ENCODE results near the gene PPP3CA. TPM values are rescaled to one million over a fixed set of nuclear protein-coding genes. Genes with fewer than 3 reads are reported as not detected.

Gene PPP3CA
- total RNA-seq, 4 donors from 2014 or later, result 38.5 to 46.7 (median 40.6) TPM

DNA sequence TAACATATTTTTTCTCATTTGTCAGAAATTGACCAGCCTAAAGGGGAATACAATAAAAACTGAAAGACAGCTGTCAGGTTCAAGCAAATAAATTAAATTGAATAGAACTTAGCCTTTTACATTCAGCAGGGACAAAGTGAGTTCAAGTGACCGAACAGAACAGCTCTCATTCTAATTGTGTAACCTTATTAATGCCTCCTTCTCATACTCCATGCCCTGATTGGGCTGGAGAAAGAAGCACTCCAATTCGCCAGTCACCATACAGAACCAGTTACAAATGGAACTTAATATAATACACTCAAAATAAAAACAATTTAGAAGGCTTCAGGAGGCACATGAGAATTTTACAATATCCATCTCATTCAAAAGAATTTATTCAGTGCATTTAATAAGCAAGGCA is 8.0 kb downstream of the PPP3CA start:
- 90 to 94% methylated on average over 2 of the region's 2 CpGs for WGBS, 2 donors
- no peak overlapping the region for H3K4me3 ChIP-seq (ENCODE audit: low read depth, poor library complexity, severe bottlenecking)
- TF ChIP-seq POLR2A (IDR thresholded peaks at IDR 0.05), result no peak
- TF ChIP-seq, protein P1, sequence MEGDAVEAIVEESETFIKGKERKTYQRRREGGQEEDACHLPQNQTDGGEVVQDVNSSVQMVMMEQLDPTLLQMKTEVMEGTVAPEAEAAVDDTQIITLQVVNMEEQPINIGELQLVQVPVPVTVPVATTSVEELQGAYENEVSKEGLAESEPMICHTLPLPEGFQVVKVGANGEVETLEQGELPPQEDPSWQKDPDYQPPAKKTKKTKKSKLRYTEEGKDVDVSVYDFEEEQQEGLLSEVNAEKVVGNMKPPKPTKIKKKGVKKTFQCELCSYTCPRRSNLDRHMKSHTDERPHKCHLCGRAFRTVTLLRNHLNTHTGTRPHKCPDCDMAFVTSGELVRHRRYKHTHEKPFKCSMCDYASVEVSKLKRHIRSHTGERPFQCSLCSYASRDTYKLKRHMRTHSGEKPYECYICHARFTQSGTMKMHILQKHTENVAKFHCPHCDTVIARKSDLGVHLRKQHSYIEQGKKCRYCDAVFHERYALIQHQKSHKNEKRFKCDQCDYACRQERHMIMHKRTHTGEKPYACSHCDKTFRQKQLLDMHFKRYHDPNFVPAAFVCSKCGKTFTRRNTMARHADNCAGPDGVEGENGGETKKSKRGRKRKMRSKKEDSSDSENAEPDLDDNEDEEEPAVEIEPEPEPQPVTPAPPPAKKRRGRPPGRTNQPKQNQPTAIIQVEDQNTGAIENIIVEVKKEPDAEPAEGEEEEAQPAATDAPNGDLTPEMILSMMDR (IDR thresholded peaks at IDR 0.05), result no peak
- intact Hi-C loops (cut with DNase I; ENCODE audit: low total_unique reads), result no loop called here
- no peak for DNase-seq (ENCODE audit: low spot score in 2 of 2)

DNA sequence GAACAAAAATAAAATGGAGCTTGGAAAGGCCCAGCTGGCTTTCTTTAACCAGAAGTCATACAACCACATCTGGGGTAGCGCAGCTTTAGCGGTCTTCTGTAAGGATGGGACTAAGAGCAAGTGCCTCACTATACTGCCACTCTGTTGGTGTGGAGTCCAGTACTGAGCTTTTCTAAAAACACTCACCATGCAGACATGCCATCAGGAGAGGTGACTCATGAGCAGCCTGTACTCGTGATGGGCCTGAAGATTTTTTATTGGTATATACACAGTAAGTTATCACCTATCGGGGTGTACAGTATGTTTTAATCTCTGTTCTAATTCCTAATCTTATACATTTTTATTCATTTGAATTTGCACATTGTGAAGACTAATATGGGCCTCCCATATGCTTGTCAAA is 9.6 kb downstream of the PPP3CA start:
- intact Hi-C loops (cut with DNase I; ENCODE audit: low total_unique reads), result no loop called here
- DNase-seq (ENCODE audit: low spot score in 2 of 2), result no peak
- WGBS, 2 donors, result 80 to 82% methylated on average over 4 of the region's 4 CpGs
- H3K4me3 ChIP-seq (ENCODE audit: low read depth, poor library complexity, severe bottlenecking), result no peak overlapping the region
- no peak for TF ChIP-seq POLR2A (IDR thresholded peaks at IDR 0.05)
- TF ChIP-seq, protein P1 (IDR thresholded peaks at IDR 0.05), result no peak

DNA sequence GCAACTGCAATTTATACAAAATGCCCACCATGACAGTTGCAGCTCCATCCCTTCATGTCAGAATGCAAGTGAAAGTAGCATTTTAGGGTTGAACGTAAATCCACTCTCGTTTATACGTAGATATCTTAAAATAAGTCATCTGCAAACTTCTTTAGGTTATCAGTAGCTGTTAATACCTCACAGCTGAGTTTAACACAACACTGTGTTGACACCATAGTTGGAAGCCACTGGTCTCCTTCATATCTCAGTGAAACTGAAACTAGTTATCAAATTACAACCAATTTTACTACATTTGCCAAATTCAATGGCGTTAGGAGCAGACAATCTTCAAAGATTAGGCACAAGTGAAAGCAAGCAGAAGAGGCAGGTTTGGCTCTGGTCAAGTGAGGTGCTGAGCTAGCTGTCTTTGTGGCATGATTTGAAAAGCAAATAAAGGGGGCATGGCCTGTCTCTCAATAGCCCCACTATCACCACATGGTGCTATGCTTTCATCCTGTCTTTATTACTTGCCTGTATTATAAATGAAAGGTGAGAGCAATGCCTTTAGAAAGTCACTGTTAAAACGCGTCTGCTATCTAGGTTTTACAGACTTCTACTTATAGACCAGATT is 12.3 kb downstream of the PPP3CA start:
- intact Hi-C loops (cut with DNase I; ENCODE audit: low total_unique reads), result no loop called here
- 77 to 81% methylated on average over 6 of the region's 6 CpGs for WGBS, 2 donors
- H3K4me3 ChIP-seq (ENCODE audit: low read depth, poor library complexity, severe bottlenecking), result no peak overlapping the region
- TF ChIP-seq, protein P1 (IDR thresholded peaks at IDR 0.05), result no peak
- TF ChIP-seq POLR2A (IDR thresholded peaks at IDR 0.05), result no peak
- DNase-seq (ENCODE audit: low spot score in 2 of 2), result no peak

DNA sequence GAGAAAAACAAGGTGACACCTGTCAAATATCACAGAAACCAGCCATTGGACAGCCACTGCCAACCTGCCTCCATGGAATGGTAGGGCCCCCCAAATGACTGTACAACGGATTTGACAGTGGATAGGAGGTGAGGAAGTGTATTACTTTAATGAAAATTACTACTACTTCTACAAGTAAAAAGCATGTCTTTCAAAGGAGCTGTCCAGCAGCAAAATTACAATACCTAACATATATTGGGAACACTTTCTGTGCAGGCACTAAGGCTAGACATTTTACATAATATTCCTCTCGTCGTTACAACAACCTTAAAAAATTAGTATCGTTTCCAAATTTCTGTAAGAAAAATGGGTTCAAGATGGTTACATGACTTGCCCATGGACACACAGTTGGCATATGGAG is 14.9 kb downstream of the PPP3CA start:
- no peak overlapping the region for H3K4me3 ChIP-seq (ENCODE audit: low read depth, poor library complexity, severe bottlenecking)
- TF ChIP-seq, protein P1 (IDR thresholded peaks at IDR 0.05), result no peak
- TF ChIP-seq POLR2A (IDR thresholded peaks at IDR 0.05), result no peak
- no peak for DNase-seq (ENCODE audit: low spot score in 2 of 2)
- intact Hi-C loops (cut with DNase I; ENCODE audit: low total_unique reads), result no loop called here
- WGBS, 2 donors, result 86 to 89% methylated on average over 4 of the region's 4 CpGs

DNA sequence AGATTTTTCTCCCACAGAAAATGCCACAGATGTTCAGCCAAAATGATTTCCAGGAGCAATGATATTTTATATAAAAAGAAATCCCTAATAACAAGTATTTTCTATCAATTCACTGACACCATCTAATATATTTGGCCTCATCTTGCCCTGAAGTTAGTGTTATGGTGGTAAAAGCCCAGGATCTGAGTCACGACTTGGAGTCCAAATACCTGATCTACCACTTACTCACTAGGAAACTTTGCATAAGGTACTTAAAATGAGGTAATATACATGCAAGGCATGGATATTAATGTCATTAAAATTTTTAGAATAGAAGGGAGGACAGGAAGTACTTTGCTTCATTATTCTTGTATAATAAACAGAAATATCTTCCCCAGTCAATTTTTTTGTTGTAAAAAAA is 16.3 kb downstream of the PPP3CA start:
- DNase-seq (ENCODE audit: low spot score in 2 of 2), result no peak
- TF ChIP-seq, protein P1 (IDR thresholded peaks at IDR 0.05), result no peak
- TF ChIP-seq POLR2A (IDR thresholded peaks at IDR 0.05), result no peak
- intact Hi-C loops (cut with DNase I; ENCODE audit: low total_unique reads), result no loop called here
- WGBS, 2 donors, result 44 to 45% methylated on average over 1 of the region's 1 CpG
- H3K4me3 ChIP-seq (ENCODE audit: low read depth, poor library complexity, severe bottlenecking), result no peak overlapping the region

- DNase-seq (ENCODE audit: low spot score in 2 of 2), result no peak
- intact Hi-C loops (cut with DNase I; ENCODE audit: low total_unique reads), result no loop called here
- WGBS, 2 donors, result 74 to 79% methylated on average over 1 of the region's 1 CpG
- TF ChIP-seq, protein P1 (IDR thresholded peaks at IDR 0.05), result no peak
- no peak for TF ChIP-seq POLR2A (IDR thresholded peaks at IDR 0.05)
- no peak overlapping the region for H3K4me3 ChIP-seq (ENCODE audit: low read depth, poor library complexity, severe bottlenecking)
Measured at GRCh38 chr4:101329592-101329991, 17.7 kb downstream of the PPP3CA start.

Measured in lower leg skin (tissue), 4 donors.